Loucy (cell line): ENCODE data around the gene SEMA5A.

Experiments
- EZH2phosphoT487 ChIP-seq: fragments of 200-600 bp; IDR thresholded peaks from 2 replicates; pipeline ENCODE4 v1.6.1; 2018; ENCODE audit warnings: antibody characterized with exemption, mild to moderate bottlenecking, moderate library complexity, borderline replicate concordance
- TF ChIP-seq, protein P1 (sequence below): fragments of 200-600 bp; sonication (generic); conservative IDR thresholded peaks from 2 replicates; pipeline ENCODE4 v1.5.1; 2014; ENCODE audit warnings: mild to moderate bottlenecking, antibody characterized with exemption, low read length

DNA sequence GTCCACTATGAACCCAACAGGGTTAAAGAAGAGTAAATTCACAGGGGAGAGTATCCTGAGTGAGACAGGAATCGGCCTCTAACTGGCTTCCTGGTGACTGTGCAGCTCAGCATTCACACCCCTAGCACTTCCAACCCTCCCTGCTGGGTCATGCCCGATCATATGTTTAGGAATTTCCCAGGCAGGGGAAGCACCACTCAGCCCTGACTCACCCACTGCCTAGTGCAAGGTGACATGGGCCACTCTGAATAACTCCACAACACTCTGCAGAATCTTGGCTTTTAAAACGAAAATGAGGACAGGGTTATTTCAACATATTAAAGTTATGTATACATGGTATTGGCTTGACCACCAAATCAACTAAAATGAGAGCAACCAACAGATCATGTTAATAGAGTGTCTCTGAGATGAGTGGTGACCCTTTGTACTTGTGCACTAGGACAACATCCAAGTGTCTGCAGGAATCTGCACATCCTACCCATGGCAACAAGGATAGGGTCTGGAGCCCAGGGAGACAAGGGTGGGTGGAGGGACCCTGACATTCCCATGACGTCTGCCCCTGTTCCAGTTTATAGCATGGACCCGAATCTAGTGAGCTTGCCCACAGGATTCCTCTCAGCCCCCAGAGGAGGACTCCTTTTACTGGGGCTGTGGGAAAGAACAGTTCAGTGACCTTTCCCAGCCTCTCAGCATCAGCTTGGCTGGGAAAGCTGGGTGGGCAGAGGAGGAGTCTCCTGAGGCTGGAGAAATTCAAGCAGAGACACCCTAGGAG is 485.8 kb downstream of the SEMA5A start:
- TF ChIP-seq, protein P1, sequence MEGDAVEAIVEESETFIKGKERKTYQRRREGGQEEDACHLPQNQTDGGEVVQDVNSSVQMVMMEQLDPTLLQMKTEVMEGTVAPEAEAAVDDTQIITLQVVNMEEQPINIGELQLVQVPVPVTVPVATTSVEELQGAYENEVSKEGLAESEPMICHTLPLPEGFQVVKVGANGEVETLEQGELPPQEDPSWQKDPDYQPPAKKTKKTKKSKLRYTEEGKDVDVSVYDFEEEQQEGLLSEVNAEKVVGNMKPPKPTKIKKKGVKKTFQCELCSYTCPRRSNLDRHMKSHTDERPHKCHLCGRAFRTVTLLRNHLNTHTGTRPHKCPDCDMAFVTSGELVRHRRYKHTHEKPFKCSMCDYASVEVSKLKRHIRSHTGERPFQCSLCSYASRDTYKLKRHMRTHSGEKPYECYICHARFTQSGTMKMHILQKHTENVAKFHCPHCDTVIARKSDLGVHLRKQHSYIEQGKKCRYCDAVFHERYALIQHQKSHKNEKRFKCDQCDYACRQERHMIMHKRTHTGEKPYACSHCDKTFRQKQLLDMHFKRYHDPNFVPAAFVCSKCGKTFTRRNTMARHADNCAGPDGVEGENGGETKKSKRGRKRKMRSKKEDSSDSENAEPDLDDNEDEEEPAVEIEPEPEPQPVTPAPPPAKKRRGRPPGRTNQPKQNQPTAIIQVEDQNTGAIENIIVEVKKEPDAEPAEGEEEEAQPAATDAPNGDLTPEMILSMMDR = no peak
- no peak for TF ChIP-seq EZH2phosphoT487
